ENCODE measurements around the gene PCYOX1L. TPM values are rescaled to one million over a fixed set of nuclear protein-coding genes. Genes with fewer than 3 reads are reported as not detected.

PCYOX1L gene
- total and polyA plus RNA-seq, 2 experiments from 2014 or later: 6.7 to 14.7 TPM

DNA sequence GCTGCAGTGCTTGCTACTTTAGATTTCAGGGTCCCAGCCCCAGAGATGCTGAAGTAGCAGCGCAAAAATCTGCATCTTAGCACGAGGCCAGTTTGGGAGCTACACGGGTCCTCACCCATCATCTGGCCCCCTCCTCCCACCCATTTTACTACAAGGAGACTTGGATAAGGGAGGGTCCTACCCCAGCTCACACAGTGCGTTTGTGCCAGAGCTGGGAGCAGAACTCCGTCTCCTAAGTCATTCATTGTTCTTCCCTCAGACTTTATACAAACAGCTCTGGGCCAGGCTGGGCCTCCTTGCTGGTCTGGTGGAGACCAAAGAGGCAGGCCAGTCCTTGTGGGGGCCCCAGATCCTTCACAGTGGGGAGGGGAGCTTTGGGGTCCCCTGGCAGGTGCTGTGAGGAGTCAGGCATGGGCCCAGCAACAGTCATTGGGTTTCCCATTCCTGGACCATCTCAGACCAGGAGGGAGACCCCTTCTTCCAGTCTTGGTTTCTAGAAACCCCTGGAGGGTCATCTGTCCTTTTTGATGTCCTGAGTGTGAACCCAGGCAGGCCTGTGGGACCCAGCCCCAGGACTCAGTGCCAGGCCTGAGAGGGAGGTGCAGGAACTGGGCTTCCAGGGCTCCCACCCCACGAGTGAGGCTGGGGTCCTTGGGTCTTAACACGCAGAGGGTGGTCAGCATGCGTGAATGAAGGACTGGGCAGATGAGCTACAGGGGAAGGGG, 23.6 kb downstream of the PCYOX1L start:
- Mint-ChIP-seq H3K9me3 (no peaks in the 10 kb centered on the region), H3K36me3 (ENCODE audit: low read depth) (no peaks in the 10 kb centered on the region; the same call in 2 of the 3 replicates), H3K27ac (no peak overlapping the region), H3K4me3 (no peak overlapping the region), H3K27me3 (ENCODE audit: insufficient read depth, low read depth, poor library complexity) (peaks cover 9% of the 10 kb centered on the region), H3K4me1 (peaks cover 13% of the 10 kb centered on the region)
- no peaks in the 10 kb centered on the region for H3K79me2 ChIP-seq (replicated peaks; ENCODE audit: insufficient read depth)
- TF ChIP-seq, protein P1, sequence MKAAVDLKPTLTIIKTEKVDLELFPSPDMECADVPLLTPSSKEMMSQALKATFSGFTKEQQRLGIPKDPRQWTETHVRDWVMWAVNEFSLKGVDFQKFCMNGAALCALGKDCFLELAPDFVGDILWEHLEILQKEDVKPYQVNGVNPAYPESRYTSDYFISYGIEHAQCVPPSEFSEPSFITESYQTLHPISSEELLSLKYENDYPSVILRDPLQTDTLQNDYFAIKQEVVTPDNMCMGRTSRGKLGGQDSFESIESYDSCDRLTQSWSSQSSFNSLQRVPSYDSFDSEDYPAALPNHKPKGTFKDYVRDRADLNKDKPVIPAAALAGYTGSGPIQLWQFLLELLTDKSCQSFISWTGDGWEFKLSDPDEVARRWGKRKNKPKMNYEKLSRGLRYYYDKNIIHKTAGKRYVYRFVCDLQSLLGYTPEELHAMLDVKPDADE (IDR thresholded peaks at IDR 0.05): no peak
- TF ChIP-seq EZH2phosphoT487 (IDR thresholded peaks at IDR 0.05; ENCODE audit: unreplicated experiment): no peak
- no peak for TF ChIP-seq EZH2 (IDR thresholded peaks at IDR 0.05; ENCODE audit: low read depth, unreplicated experiment)
- no peak for TF ChIP-seq ZNF114 (CRISPR knock-in tag; IDR thresholded peaks at IDR 0.05)
- TF ChIP-seq JUNB (IDR thresholded peaks at IDR 0.05; ENCODE audit: unreplicated experiment): no peak
- no peak for TF ChIP-seq CREB1 (CRISPR knock-in tag; IDR thresholded peaks at IDR 0.05; ENCODE audit: low read depth)
- no peak for TF ChIP-seq NANOG (IDR thresholded peaks at IDR 0.05; ENCODE audit: borderline replicate concordance)
- no peak for TF ChIP-seq POLR2AphosphoS5 (IDR thresholded peaks at IDR 0.05; ENCODE audit: low read depth)
- TF ChIP-seq STAT1 (IDR thresholded peaks at IDR 0.05; ENCODE audit: unreplicated experiment): no peak
- TF ChIP-seq, protein P2, sequence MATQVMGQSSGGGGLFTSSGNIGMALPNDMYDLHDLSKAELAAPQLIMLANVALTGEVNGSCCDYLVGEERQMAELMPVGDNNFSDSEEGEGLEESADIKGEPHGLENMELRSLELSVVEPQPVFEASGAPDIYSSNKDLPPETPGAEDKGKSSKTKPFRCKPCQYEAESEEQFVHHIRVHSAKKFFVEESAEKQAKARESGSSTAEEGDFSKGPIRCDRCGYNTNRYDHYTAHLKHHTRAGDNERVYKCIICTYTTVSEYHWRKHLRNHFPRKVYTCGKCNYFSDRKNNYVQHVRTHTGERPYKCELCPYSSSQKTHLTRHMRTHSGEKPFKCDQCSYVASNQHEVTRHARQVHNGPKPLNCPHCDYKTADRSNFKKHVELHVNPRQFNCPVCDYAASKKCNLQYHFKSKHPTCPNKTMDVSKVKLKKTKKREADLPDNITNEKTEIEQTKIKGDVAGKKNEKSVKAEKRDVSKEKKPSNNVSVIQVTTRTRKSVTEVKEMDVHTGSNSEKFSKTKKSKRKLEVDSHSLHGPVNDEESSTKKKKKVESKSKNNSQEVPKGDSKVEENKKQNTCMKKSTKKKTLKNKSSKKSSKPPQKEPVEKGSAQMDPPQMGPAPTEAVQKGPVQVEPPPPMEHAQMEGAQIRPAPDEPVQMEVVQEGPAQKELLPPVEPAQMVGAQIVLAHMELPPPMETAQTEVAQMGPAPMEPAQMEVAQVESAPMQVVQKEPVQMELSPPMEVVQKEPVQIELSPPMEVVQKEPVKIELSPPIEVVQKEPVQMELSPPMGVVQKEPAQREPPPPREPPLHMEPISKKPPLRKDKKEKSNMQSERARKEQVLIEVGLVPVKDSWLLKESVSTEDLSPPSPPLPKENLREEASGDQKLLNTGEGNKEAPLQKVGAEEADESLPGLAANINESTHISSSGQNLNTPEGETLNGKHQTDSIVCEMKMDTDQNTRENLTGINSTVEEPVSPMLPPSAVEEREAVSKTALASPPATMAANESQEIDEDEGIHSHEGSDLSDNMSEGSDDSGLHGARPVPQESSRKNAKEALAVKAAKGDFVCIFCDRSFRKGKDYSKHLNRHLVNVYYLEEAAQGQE (IDR thresholded peaks at IDR 0.05; ENCODE audit: unreplicated experiment): no peak
- TF ChIP-seq ZNF331 (CRISPR knock-in tag; IDR thresholded peaks at IDR 0.05; ENCODE audit: low read depth): no peak
- TF ChIP-seq, protein P3, sequence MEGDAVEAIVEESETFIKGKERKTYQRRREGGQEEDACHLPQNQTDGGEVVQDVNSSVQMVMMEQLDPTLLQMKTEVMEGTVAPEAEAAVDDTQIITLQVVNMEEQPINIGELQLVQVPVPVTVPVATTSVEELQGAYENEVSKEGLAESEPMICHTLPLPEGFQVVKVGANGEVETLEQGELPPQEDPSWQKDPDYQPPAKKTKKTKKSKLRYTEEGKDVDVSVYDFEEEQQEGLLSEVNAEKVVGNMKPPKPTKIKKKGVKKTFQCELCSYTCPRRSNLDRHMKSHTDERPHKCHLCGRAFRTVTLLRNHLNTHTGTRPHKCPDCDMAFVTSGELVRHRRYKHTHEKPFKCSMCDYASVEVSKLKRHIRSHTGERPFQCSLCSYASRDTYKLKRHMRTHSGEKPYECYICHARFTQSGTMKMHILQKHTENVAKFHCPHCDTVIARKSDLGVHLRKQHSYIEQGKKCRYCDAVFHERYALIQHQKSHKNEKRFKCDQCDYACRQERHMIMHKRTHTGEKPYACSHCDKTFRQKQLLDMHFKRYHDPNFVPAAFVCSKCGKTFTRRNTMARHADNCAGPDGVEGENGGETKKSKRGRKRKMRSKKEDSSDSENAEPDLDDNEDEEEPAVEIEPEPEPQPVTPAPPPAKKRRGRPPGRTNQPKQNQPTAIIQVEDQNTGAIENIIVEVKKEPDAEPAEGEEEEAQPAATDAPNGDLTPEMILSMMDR (conservative IDR thresholded peaks at IDR 0.05; ENCODE audit: low read depth in 2 of 2): no peak
- TF ChIP-seq, protein P4, sequence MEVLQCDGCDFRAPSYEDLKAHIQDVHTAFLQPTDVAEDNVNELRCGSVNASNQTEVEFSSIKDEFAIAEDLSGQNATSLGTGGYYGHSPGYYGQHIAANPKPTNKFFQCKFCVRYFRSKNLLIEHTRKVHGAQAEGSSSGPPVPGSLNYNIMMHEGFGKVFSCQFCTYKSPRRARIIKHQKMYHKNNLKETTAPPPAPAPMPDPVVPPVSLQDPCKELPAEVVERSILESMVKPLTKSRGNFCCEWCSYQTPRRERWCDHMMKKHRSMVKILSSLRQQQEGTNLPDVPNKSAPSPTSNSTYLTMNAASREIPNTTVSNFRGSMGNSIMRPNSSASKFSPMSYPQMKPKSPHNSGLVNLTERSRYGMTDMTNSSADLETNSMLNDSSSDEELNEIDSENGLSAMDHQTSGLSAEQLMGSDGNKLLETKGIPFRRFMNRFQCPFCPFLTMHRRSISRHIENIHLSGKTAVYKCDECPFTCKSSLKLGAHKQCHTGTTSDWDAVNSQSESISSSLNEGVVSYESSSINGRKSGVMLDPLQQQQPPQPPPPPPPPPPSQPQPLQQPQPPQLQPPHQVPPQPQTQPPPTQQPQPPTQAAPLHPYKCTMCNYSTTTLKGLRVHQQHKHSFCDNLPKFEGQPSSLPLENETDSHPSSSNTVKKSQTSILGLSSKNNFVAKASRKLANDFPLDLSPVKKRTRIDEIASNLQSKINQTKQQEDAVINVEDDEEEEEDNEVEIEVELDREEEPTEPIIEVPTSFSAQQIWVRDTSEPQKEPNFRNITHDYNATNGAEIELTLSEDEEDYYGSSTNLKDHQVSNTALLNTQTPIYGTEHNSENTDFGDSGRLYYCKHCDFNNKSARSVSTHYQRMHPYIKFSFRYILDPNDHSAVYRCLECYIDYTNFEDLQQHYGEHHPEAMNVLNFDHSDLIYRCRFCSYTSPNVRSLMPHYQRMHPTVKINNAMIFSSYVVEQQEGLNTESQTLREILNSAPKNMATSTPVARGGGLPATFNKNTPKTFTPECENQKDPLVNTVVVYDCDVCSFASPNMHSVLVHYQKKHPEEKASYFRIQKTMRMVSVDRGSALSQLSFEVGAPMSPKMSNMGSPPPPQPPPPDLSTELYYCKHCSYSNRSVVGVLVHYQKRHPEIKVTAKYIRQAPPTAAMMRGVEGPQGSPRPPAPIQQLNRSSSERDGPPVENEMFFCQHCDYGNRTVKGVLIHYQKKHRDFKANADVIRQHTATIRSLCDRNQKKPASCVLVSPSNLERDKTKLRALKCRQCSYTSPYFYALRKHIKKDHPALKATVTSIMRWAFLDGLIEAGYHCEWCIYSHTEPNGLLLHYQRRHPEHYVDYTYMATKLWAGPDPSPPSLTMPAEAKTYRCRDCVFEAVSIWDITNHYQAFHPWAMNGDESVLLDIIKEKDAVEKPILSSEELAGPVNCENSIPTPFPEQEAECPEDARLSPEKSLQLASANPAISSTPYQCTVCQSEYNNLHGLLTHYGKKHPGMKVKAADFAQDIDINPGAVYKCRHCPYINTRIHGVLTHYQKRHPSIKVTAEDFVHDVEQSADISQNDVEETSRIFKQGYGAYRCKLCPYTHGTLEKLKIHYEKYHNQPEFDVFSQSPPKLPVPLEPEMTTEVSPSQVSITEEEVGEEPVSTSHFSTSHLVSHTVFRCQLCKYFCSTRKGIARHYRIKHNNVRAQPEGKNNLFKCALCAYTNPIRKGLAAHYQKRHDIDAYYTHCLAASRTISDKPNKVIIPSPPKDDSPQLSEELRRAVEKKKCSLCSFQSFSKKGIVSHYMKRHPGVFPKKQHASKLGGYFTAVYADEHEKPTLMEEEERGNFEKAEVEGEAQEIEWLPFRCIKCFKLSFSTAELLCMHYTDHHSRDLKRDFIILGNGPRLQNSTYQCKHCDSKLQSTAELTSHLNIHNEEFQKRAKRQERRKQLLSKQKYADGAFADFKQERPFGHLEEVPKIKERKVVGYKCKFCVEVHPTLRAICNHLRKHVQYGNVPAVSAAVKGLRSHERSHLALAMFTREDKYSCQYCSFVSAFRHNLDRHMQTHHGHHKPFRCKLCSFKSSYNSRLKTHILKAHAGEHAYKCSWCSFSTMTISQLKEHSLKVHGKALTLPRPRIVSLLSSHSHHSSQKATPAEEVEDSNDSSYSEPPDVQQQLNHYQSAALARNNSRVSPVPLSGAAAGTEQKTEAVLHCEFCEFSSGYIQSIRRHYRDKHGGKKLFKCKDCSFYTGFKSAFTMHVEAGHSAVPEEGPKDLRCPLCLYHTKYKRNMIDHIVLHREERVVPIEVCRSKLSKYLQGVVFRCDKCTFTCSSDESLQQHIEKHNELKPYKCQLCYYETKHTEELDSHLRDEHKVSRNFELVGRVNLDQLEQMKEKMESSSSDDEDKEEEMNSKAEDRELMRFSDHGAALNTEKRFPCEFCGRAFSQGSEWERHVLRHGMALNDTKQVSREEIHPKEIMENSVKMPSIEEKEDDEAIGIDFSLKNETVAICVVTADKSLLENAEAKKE (CRISPR knock-in tag; IDR thresholded peaks at IDR 0.05): no peak
- no peaks in the 10 kb centered on the region for H3K27me3 ChIP-seq (ENCODE audit: insufficient read depth)
- no peaks in the 10 kb centered on the region for H3F3A ChIP-seq (replicated peaks; ENCODE audit: low read depth)
- DNase-seq (ENCODE audit: low spot score): no peak
- no peaks in the 10 kb centered on the region for H3K36me3 ChIP-seq (ENCODE audit: insufficient read depth)
- no peak overlapping the region for H3K4me3 ChIP-seq
- ATAC-seq: no peak; the same call in 2 of the 3 replicates
- no peak overlapping the region for H3K27ac ChIP-seq (ENCODE audit: low read depth)
- H2AFZ ChIP-seq: peak overlapping the region; percentile 78; the same call in 1 of the 2 replicates
- H4K20me1 ChIP-seq (replicated peaks; ENCODE audit: insufficient read depth): no peaks in the 10 kb centered on the region
- H3K4me2 ChIP-seq: no peak overlapping the region
- no peaks in the 10 kb centered on the region for H3K9me2 ChIP-seq (ENCODE audit: insufficient read depth)
- H3K4me1 ChIP-seq (ENCODE audit: insufficient read depth): no peaks in the 10 kb centered on the region

All from GM23338 (cell line).